Measurements from ENCODE around the gene ZNF33A.
"Not testable (repeated sequence)": the region's sequence is repeated elsewhere in the genome, so short reads cannot be mapped to it uniquely, and the experiment has no call there.

ZNF33A gene

GRCh38 chr10:38045129-38045528 is 34.7 kb downstream of the ZNF33A start:
- DNase-seq (ENCODE audit: low read depth in 2 of 2): no peak

GRCh38 chr10:38047666-38048065 is 37.2 kb downstream of the ZNF33A start:
- DNase-seq (ENCODE audit: low read depth in 2 of 2): no peak

- DNase-seq (ENCODE audit: low read depth in 2 of 2): no peak
These were observed 39.7 kb downstream of the ZNF33A start for GRCh38 chr10:38050212-38050611.

GRCh38 chr10:38054361-38054797 is 43.9 kb downstream of the ZNF33A start:
- no peak for DNase-seq (ENCODE audit: low read depth in 2 of 2)

- DNase-seq (ENCODE audit: low read depth in 2 of 2): not testable (repeated sequence)
These were observed 44.9 kb downstream of the ZNF33A start for GRCh38 chr10:38055274-38055894.

GRCh38 chr10:38069663-38070062 is 59.2 kb downstream of the ZNF33A start:
- DNase-seq (ENCODE audit: low read depth in 2 of 2): not testable (repeated sequence)

- DNase-seq (ENCODE audit: low read depth in 2 of 2): no peak
These were observed 60.0 kb downstream of the ZNF33A start for GRCh38 chr10:38070501-38070900.

- no peak for DNase-seq (ENCODE audit: low read depth in 2 of 2)
These were observed 62.1 kb downstream of the ZNF33A start for GRCh38 chr10:38072552-38072951.

GRCh38 chr10:38076687-38077086 is 66.2 kb downstream of the ZNF33A start:
- no peak for DNase-seq (ENCODE audit: low read depth in 2 of 2)

- DNase-seq (ENCODE audit: low read depth in 2 of 2): not testable (repeated sequence)
These were observed 82.8 kb downstream of the ZNF33A start for GRCh38 chr10:38093318-38093717.

- no peak for DNase-seq (ENCODE audit: low read depth in 2 of 2)
These were observed 83.3 kb downstream of the ZNF33A start for GRCh38 chr10:38093816-38094157.

GRCh38 chr10:38094158-38094926 is 83.9 kb downstream of the ZNF33A start, which contains the start of gene ZNF37A:
Gene ZNF37A, plus strand, starts transcription at chr10:38094337. Its CDS starts 2,281 bp downstream, at chr10:38096618.
- peak; percentile 78 to 84 for DNase-seq (ENCODE audit: low read depth in 2 of 2)

GRCh38 chr10:38094927-38095574 is 84.6 kb downstream of the ZNF33A start:
- no peak for DNase-seq (ENCODE audit: low read depth in 2 of 2)

GRCh38 chr10:38102880-38103279 is 92.4 kb downstream of the ZNF33A start:
- DNase-seq (ENCODE audit: low read depth in 2 of 2): no peak

GRCh38 chr10:38103756-38104155 is 93.3 kb downstream of the ZNF33A start:
- DNase-seq (ENCODE audit: low read depth in 2 of 2): no peak

GRCh38 chr10:38112159-38112558 is 101.7 kb downstream of the ZNF33A start:
- DNase-seq (ENCODE audit: low read depth in 2 of 2): no peak
